GM21723 (cell line): ENCODE measurements around the gene GRB7.

Source experiments
- ATAC-seq: cut with Tn5 transposase; IDR thresholded peaks from one replicate; pipeline ENCODE4 v1.9.1; 2021; ENCODE audit warnings: mild to moderate bottlenecking, moderate library complexity; ENCODE audit not compliant: unreplicated experiment

The GRB7 gene

DNA sequence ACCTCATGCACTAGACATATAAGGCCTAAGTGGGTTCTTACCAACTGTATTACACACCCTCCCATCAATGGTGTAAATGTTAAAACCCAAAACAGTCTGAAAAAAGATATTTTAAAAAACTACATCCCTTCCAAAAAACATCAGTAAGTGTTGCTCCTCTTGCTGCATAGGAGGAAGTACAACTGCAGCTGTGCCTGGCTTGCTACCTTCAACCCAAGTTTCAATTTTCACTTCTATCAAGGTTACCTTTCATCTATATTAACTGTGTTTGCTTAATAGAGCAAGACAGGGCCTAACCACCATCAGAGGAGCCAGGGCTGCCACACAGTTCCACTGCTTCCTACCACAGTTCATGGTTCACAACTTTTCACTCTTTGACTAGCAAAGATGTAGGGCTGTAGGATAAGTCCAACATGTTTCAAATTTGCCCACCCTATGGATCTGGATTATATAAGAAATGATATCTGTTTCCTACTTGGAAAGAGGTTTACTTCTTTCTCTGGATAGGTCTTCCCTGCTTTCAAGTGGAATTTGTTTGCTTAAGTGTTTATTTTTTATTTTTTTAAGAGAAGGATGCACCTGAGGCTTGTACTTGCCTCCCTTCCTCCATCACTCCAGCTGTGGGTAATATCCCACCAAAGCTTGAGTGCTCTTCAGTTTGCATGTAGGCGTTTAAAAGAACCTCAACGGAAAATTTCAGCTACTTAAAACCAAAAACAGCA lies 56.7 kb downstream of the GRB7 start:
- peak; percentile 83 for ATAC-seq
